Measurements from ENCODE around the gene FAM120A.
"Not testable (repeated sequence)": the region's sequence is repeated elsewhere in the genome, so short reads cannot be mapped to it uniquely, and the experiment has no call there.

FAM120A gene

GRCh38 chr9:93450945-93451815 is at the start of gene FAM120A:
TSS of gene FAM120A (plus strand) at chr9:93451685. CDS start at chr9:93451916, 231 bp downstream.
- peak; percentile 65 for DNase-seq

GRCh38 chr9:93406371-93406770 is 45.1 kb upstream of the FAM120A start:
- no peak for DNase-seq

GRCh38 chr9:93413530-93413929 is 38.0 kb upstream of the FAM120A start:
- DNase-seq: no peak

GRCh38 chr9:93415176-93415690 is 36.3 kb upstream of the FAM120A start:
- DNase-seq: no peak

GRCh38 chr9:93416530-93417235 is 34.8 kb upstream of the FAM120A start:
- no peak for DNase-seq

GRCh38 chr9:93417538-93417937 is 33.9 kb upstream of the FAM120A start:
- no peak for DNase-seq

GRCh38 chr9:93419023-93419422 is 32.5 kb upstream of the FAM120A start:
- DNase-seq: no peak

- no peak for DNase-seq
These were observed 28.4 kb upstream of the FAM120A start for GRCh38 chr9:93422977-93423616.

GRCh38 chr9:93427655-93428379 is 23.7 kb upstream of the FAM120A start:
- DNase-seq: no peak

- no peak for DNase-seq
These were observed 19.9 kb upstream of the FAM120A start for GRCh38 chr9:93431539-93432105.

GRCh38 chr9:93432964-93433363 is 18.5 kb upstream of the FAM120A start:
- DNase-seq: no peak

- DNase-seq: no peak
These were observed 17.4 kb upstream of the FAM120A start for GRCh38 chr9:93434056-93434455.

GRCh38 chr9:93435386-93435785 is 16.1 kb upstream of the FAM120A start:
- no peak for DNase-seq

GRCh38 chr9:93436218-93436617 is 15.3 kb upstream of the FAM120A start:
- no peak for DNase-seq

GRCh38 chr9:93436655-93437407 is 14.7 kb upstream of the FAM120A start:
- DNase-seq: no peak

GRCh38 chr9:93437996-93438395 is 13.5 kb upstream of the FAM120A start:
- no peak for DNase-seq

- DNase-seq: not testable (repeated sequence)
These were observed 12.2 kb upstream of the FAM120A start for GRCh38 chr9:93439301-93439700.

- no peak for DNase-seq
These were observed 10.4 kb upstream of the FAM120A start for GRCh38 chr9:93440896-93441580.

GRCh38 chr9:93446073-93446472 is 5.4 kb upstream of the FAM120A start:
- no peak for DNase-seq

GRCh38 chr9:93447655-93448054 is 3.8 kb upstream of the FAM120A start:
- no peak for DNase-seq

Measured in activated gamma-delta T cell treated with Interleukin-2 at 50 U/mL for 16 hours (primary cell).